Inferior parietal cortex (tissue), 1 donor: ENCODE data around the gene ZFP36.

Source experiments
- DNase-seq: peaks from one replicate; pipeline ENCODE4 v3.0.0-alpha.2; 2016; ENCODE audit errors: extremely low spot score

Gene ZFP36

GRCh38 chr19:39419003-39419402 is 12.4 kb downstream of the ZFP36 start:
- no peak for DNase-seq

- DNase-seq: no peak
Measured at GRCh38 chr19:39420769-39421168, 14.1 kb downstream of the ZFP36 start.

- DNase-seq: no peak
Measured at GRCh38 chr19:39422020-39422419, 15.4 kb downstream of the ZFP36 start.

DNA sequence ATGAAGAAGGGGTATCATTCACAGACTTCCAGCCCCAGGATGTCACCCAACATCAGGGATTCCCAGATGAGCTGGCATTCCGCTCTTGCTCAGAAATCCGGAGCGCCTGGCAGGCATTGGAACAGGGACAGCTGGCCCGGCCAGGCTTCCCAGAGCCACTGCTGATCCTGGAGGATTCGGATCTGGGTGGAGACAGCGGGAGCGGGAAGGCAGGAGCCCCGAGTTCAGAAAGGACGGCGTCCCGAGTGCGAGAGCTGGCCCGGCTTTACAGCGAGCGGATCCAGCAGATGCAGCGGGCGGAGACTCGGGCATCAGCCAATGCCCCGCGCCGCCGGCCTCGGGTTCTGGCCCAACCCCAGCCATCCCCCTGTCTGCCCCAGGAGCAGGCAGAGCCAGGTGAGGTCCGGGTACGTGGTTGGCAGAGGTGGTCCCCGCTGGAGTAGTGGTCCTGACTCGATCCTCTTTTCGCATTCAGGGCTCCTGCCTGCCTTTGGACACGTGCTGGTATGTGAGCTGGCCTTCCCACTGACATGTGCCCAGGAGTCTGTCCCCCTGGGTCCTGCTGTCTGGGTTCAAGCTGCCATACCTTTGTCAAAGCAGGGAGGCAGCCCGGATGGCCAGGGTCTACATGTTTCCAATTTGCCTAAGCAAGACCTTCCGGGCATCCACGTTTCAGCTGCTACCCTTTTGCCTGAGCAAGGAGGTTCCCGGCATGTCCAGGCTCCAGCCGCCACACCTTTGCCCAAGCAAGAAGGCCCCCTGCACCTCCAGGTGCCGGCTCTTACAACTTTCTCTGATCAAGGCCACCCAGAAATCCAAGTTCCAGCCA is 16.8 kb downstream of the ZFP36 start:
- no peak for DNase-seq

GRCh38 chr19:39424934-39425333 is 18.3 kb downstream of the ZFP36 start:
- no peak for DNase-seq

DNA sequence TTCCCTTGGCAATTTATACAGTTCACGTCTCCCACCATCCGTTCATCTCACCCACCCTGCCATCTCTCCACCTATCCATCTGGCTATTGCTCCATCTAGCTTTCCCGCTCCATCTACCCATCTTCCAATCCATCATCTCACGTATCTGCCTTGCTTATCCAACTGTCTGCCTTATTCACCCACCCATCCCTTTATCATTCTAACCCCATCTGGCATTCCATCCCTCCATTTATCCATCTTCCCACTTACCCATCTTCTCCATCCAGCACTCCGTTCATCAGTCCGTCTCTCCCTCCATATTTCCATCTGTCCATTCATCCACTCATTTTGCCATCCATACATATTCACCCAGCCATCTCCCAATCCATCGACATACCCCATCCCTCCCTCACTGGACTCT is 19.1 kb downstream of the ZFP36 start:
- no peak for DNase-seq

GRCh38 chr19:39426170-39426569 is 19.5 kb downstream of the ZFP36 start:
- no peak for DNase-seq

GRCh38 chr19:39427707-39428106 is 21.1 kb downstream of the ZFP36 start:
- no peak for DNase-seq

- no peak for DNase-seq
Measured at GRCh38 chr19:39428283-39429112, 21.9 kb downstream of the ZFP36 start.

- DNase-seq: no peak
Measured at GRCh38 chr19:39430675-39431593, 24.3 kb downstream of the ZFP36 start.

- no peak for DNase-seq
Measured at GRCh38 chr19:39432677-39433025, 26.0 kb downstream of the ZFP36 start.

GRCh38 chr19:39433480-39434079 is 26.9 kb downstream of the ZFP36 start:
- DNase-seq: no peak

GRCh38 chr19:39434123-39435076 is 27.8 kb downstream of the ZFP36 start:
- no peak for DNase-seq

DNA sequence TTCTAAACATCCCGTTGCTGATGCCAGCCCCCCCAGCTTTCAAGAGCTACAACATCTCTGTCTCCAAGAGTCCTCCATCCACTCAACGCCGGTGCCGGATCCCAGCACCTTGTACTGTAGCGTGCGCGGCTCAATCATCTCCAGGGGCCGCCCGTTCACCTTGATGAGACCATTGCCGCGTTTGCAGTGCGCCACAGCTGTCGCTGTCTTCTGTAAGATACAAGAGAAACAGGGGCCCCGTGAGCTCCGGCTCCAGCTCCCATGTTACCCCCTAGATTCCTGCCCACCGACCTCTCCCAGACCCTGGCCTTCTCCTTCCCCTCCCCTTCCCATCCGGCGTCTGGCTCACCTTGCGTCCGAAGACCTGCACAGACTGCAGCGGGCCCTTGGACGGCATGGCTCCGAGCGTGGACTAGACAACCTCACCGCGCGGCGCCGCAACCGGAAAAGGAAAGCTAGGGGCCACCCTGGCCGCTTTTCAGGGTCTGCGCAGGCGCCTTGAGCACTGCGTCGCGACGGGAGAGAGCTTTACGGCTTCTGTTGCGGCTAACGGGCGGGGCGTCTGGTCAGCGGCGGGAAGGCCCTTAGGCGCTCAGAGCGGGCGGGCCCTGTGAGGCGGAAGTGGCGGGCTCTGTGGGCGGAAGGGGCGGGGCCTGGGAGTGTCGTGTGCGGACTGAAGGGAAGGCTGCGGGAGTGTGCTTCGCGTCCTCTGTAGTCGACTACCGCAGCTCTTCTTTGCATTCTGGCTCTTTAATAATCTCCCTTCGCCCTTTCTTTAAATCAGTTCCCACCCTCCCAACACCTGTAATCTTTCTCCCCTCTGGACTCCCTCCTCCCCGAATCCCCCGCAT is 29.1 kb downstream of the ZFP36 start, which contains the start of gene RPS16:
TSS of gene RPS16 (minus strand) at position 451 of the 851 bp plus-strand sequence. CDS start at position 397, 54 bp downstream.
- peak; percentile 97 for DNase-seq

- DNase-seq: no peak
Measured at GRCh38 chr19:39436350-39436716, 29.7 kb downstream of the ZFP36 start.

GRCh38 chr19:39438270-39438934 is 31.8 kb downstream of the ZFP36 start:
- DNase-seq: no peak

DNA sequence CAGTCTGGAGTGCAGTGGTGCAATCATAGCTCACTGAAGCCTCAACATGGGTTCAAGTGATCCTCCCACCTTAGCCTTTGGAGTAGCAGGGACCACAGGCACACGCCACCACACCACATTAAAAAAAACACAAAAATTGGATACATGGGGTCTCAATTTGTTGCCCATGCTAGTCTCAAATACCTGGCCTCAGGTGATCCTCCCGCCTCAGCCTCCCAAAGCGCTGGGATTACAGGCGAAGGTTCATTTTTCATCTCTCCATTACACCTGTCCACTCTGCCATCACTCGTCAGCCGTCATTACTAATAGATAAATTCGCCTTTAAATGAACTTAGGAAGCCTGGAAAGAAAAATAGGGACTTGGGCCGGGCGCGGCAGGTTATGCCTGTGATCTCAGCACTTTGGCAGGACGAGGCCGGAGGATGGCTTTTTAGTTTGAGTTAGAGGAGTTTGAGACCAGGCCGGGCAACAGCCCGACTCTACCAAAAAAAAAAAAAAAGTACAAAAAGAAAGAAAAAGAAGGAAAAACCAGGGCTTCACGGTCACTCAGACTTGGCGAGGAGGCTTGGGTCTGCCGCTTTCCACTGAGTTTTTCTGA is 38.0 kb downstream of the ZFP36 start:
- DNase-seq: no peak
